Tibial nerve (tissue), 4 donors: Measurements from ENCODE around the gene RIMS3. TPM values are rescaled to one million over a fixed set of nuclear protein-coding genes. Genes with fewer than 3 reads are reported as not detected.

Source experiments
- DNase-seq, 2 donors: peaks; one replicate each; pipeline ENCODE4 v3.0.0-alpha.2; 2019; ENCODE audit warnings: low spot score in 2 of 2
- H3K27ac ChIP-seq, 4 donors: fragments of 200-600 bp; sonication (generic) in 3 of 4; one replicate each; pipeline ENCODE4 v1.5.1; 2017 to 2019; ENCODE audit warnings: mild to moderate bottlenecking in 1 of 4
- H3K27me3 ChIP-seq, 2 donors: fragments of 200-600 bp; sonication (generic) in 1 of 2; one replicate each; pipeline versions ENCODE4 v1.5.1 to v1.6.0; 2017 to 2019
- H3K36me3 ChIP-seq, 3 donors: fragments of 200-600 bp; sonication (generic); one replicate each; pipeline ENCODE4 v1.5.1; 2018 to 2019
- H3K4me1 ChIP-seq, 4 donors: fragments of 200-600 bp; sonication (generic) in 3 of 4; one replicate each; pipeline ENCODE4 v1.5.1; 2017 to 2019
- H3K4me3 ChIP-seq, 4 donors: fragments of 200-600 bp; sonication (generic) in 3 of 4; one replicate each; pipeline ENCODE4 v1.5.1; 2017 to 2019; ENCODE audit warnings: mild to moderate bottlenecking in 1 of 4, moderate library complexity in 1 of 4
- H3K9me3 ChIP-seq, 4 donors: fragments of 200-600 bp; sonication (generic) in 3 of 4; one replicate each; pipeline ENCODE4 v1.5.1; 2017 to 2019
- CTCF ChIP-seq, 5 experiments: fragments of 200-600 bp in 3 of 5; fragments of 450-650 bp in 2 of 5; sonication (generic) in 3 of 5; IDR thresholded peaks; one replicate each; pipeline ENCODE4 v1.5.1; 2016 to 2019; ENCODE audit warnings: antibody characterized with exemption in 5 of 5, mild to moderate bottlenecking in 3 of 5, moderate library complexity in 2 of 5
- EP300 ChIP-seq, 2 donors: sonication (generic); formaldehyde crosslinking; IDR thresholded peaks; one replicate each; pipeline ENCODE4 v1.6.1; 2017; ENCODE audit warnings: antibody characterized with exemption in 2 of 2, mild to moderate bottlenecking in 1 of 2
- POLR2A ChIP-seq, 2 donors: fragments of 450-650 bp; IDR thresholded peaks; one replicate each; pipeline ENCODE4 v1.6.1; 2017; ENCODE audit warnings: antibody characterized with exemption in 2 of 2, mild to moderate bottlenecking in 2 of 2, moderate library complexity in 2 of 2
- WGBS, 2 donors: methylation state at CpG; one replicate each; pipeline ENCODE4 v1.1.5; 2018; 5-methylcytosine and 5-hydroxymethylcytosine counted together
- total RNA-seq, 4 donors: library from RNA; depleted of rRNA; stranded (reverse); fragments of >200 nt; gene quantifications; one replicate each; pipeline ENCODE4 v1.1.0, GENCODE V29; 2016

RIMS3 gene
- total RNA-seq, 4 donors from 2014 or later: 2.1 to 6.9 (median 4.0) TPM

GRCh38 chr1:40697436-40697835, 32.0 kb upstream of the RIMS3 start:
- H3K4me1 ChIP-seq: peaks cover 0 to 46% (median 13%) of the 10 kb centered on the region in 4 donors
- H3K4me3 ChIP-seq: no peak overlapping the region
- H3K27ac ChIP-seq: no peak overlapping the region
- WGBS, 2 donors: 80 to 89% methylated on average over 5 of the region's 5 CpGs
- H3K27me3 ChIP-seq: no peaks in the 10 kb centered on the region
- H3K9me3 ChIP-seq: no peaks in the 10 kb centered on the region
- no peak for DNase-seq
- TF ChIP-seq EP300 (IDR thresholded peaks at IDR 0.05): no peak
- no peak for TF ChIP-seq CTCF (IDR thresholded peaks at IDR 0.05)
- TF ChIP-seq POLR2A (IDR thresholded peaks at IDR 0.05): no peak
- peaks cover 0 to 9% (median 0%) of the 10 kb centered on the region in 3 donors for H3K36me3 ChIP-seq

GRCh38 chr1:40696294-40696693, 30.8 kb upstream of the RIMS3 start:
- DNase-seq: no peak
- H3K9me3 ChIP-seq: no peaks in the 10 kb centered on the region
- H3K4me1 ChIP-seq: peaks cover 0 to 47% (median 13%) of the 10 kb centered on the region in 4 donors
- TF ChIP-seq EP300 (IDR thresholded peaks at IDR 0.05): no peak
- TF ChIP-seq CTCF (IDR thresholded peaks at IDR 0.05): no peak
- no peak for TF ChIP-seq POLR2A (IDR thresholded peaks at IDR 0.05)
- H3K27ac ChIP-seq: no peak overlapping the region
- H3K4me3 ChIP-seq: no peak overlapping the region
- 79 to 80% methylated on average over 4 of the region's 4 CpGs for WGBS, 2 donors
- H3K36me3 ChIP-seq: peaks cover 0 to 9% (median 0%) of the 10 kb centered on the region in 3 donors
- H3K27me3 ChIP-seq: no peaks in the 10 kb centered on the region

GRCh38 chr1:40694353-40694874, 28.9 kb upstream of the RIMS3 start:
- H3K27me3 ChIP-seq: no peaks in the 10 kb centered on the region
- H3K4me3 ChIP-seq: no peak overlapping the region
- H3K9me3 ChIP-seq: no peaks in the 10 kb centered on the region
- WGBS, 2 donors: 73 to 79% methylated on average over 2 of the region's 2 CpGs
- peaks cover 0 to 62% (median 13%) of the 10 kb centered on the region in 4 donors for H3K4me1 ChIP-seq
- H3K27ac ChIP-seq: no peak overlapping the region
- no peak for TF ChIP-seq POLR2A (IDR thresholded peaks at IDR 0.05)
- no peak for TF ChIP-seq CTCF (IDR thresholded peaks at IDR 0.05)
- no peak for TF ChIP-seq EP300 (IDR thresholded peaks at IDR 0.05)
- DNase-seq: no peak
- peaks cover 0 to 9% (median 0%) of the 10 kb centered on the region in 3 donors for H3K36me3 ChIP-seq

GRCh38 chr1:40693425-40693824, 27.9 kb upstream of the RIMS3 start:
- H3K27ac ChIP-seq: peak overlapping the region in 2 of 4 donors; percentile 98 to 99
- H3K36me3 ChIP-seq: peaks cover 0 to 13% (median 0%) of the 10 kb centered on the region in 3 donors
- TF ChIP-seq EP300 (IDR thresholded peaks at IDR 0.05) (no peak), CTCF (IDR thresholded peaks at IDR 0.05) (no peak), POLR2A (IDR thresholded peaks at IDR 0.05) (no peak)
- H3K9me3 ChIP-seq: no peaks in the 10 kb centered on the region
- DNase-seq: no peak
- no peaks in the 10 kb centered on the region for H3K27me3 ChIP-seq
- 91 to 97% methylated on average over 1 of the region's 1 CpG for WGBS, 2 donors
- peaks cover 0 to 57% (median 9%) of the 10 kb centered on the region in 4 donors for H3K4me1 ChIP-seq
- no peak overlapping the region for H3K4me3 ChIP-seq

- Histone ChIP-seq H3K4me3 (peak overlapping the region; percentile 64 to 96 (median 79)), H3K36me3 (peaks cover 0 to 22% (median 0%) of the 10 kb centered on the region in 3 donors), H3K9me3 (no peaks in the 10 kb centered on the region), H3K27ac (peak overlapping the region; percentile 98 to 100 (median 99)), H3K27me3 (no peaks in the 10 kb centered on the region), H3K4me1 (peaks cover 0 to 51% (median 9%) of the 10 kb centered on the region in 4 donors)
- WGBS, 2 donors: 1 to 3% methylated on average over 9 of the region's 9 CpGs
- TF ChIP-seq CTCF (IDR thresholded peaks at IDR 0.05): no peak
- no peak for TF ChIP-seq POLR2A (IDR thresholded peaks at IDR 0.05)
- TF ChIP-seq EP300 (IDR thresholded peaks at IDR 0.05): no peak
- DNase-seq: peak in 1 of 2 donors; percentile 25
Observed at GRCh38 chr1:40692429-40692895, 27.0 kb upstream of the RIMS3 start.
